Measurements from ENCODE around the gene ITPA. TPM values are rescaled to one million over a fixed set of nuclear protein-coding genes. Genes with fewer than 3 reads are reported as not detected.

The ITPA gene
- total RNA-seq, 2 donors from 2014 or later, result 31.4 to 36.3 TPM

DNA sequence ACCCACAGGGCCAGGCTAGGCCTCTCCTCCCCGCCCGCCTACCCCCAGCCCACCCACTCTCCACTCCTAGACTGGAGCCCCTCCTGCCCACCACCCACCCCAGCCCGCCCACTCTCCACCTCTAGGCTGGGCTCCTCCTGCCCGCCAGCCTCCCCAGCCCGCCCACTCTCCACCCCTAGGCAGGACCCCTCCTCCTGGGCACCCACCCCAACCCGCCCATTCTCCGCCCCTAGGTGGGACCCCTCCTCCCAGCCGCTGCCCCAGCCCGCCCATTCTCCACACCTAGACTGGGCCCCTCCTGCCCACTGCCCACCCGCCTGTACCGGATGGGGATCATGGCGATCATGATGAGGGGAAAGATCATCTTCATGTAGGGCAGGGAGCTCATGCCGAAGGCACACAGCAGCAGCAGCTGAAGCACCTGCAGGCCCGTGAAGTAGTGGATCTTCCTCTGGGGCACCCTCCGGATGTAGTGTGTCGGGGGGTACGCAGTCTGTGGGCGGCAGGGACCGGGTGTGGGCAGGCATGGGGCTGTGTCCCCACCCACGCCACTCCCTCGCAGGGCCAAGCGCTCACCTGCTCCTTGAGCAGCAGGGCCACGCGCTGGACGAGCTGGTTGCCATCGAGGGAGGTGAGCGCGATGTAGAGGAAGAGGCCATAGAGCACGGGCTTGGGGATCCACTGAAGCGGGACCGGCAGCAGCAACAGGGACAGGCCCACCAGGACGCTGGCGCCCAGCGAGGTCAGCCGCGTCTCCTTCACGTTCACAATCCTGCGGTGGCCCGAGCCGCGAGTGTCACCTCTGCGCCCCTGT, 18.8 kb downstream of the ITPA start:
- no peak overlapping the region for H3K4me3 ChIP-seq
- intact Hi-C loops (cut with DNase I), result no loop called here
- no peaks in the 10 kb centered on the region for H3K9me3 ChIP-seq
- no peak for ATAC-seq
- H3K4me1 ChIP-seq, result no peaks in the 10 kb centered on the region
- H3K36me3 ChIP-seq (replicated peaks in 1 of 2; ENCODE audit: insufficient read depth in 1 of 2, low read depth in 2 of 2), result no peaks in the 10 kb centered on the region
- no peak for DNase-seq
- no peaks in the 10 kb centered on the region for H3K27me3 ChIP-seq
- 83 to 86% methylated on average over 30 to 31 of the region's 42 CpGs for WGBS, 2 donors
- no peak overlapping the region for H3K27ac ChIP-seq
- TF ChIP-seq POLR2A (IDR thresholded peaks at IDR 0.05), result no peak
- TF ChIP-seq, protein P1, sequence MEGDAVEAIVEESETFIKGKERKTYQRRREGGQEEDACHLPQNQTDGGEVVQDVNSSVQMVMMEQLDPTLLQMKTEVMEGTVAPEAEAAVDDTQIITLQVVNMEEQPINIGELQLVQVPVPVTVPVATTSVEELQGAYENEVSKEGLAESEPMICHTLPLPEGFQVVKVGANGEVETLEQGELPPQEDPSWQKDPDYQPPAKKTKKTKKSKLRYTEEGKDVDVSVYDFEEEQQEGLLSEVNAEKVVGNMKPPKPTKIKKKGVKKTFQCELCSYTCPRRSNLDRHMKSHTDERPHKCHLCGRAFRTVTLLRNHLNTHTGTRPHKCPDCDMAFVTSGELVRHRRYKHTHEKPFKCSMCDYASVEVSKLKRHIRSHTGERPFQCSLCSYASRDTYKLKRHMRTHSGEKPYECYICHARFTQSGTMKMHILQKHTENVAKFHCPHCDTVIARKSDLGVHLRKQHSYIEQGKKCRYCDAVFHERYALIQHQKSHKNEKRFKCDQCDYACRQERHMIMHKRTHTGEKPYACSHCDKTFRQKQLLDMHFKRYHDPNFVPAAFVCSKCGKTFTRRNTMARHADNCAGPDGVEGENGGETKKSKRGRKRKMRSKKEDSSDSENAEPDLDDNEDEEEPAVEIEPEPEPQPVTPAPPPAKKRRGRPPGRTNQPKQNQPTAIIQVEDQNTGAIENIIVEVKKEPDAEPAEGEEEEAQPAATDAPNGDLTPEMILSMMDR (IDR thresholded peaks at IDR 0.05), result no peak

- Histone ChIP-seq H3K27me3 (no peaks in the 10 kb centered on the region), H3K36me3 (replicated peaks in 1 of 2; ENCODE audit: insufficient read depth in 1 of 2, low read depth in 2 of 2) (no peaks in the 10 kb centered on the region), H3K4me1 (no peaks in the 10 kb centered on the region), H3K4me3 (no peak overlapping the region), H3K9me3 (no peaks in the 10 kb centered on the region), H3K27ac (no peak overlapping the region)
- intact Hi-C loops (cut with DNase I), result no loop called here
- ATAC-seq (no peak), DNase-seq (no peak)
- 80 to 81% methylated on average over 4 to 11 of the region's 11 CpGs for WGBS, 2 donors
- TF ChIP-seq POLR2A (IDR thresholded peaks at IDR 0.05), result no peak
- TF ChIP-seq, protein P1 (IDR thresholded peaks at IDR 0.05), result no peak
Observed at GRCh38 chr20:3228750-3229032, 19.4 kb downstream of the ITPA start.

GRCh38 chr20:3229158-3229557, 19.9 kb downstream of the ITPA start:
- 91 to 95% methylated on average over 9 to 22 of the region's 22 CpGs for WGBS, 2 donors
- no peak overlapping the region for H3K27ac ChIP-seq
- intact Hi-C loops (cut with DNase I), result no loop called here
- ATAC-seq, result no peak
- TF ChIP-seq POLR2A (IDR thresholded peaks at IDR 0.05), result no peak
- TF ChIP-seq, protein P1 (IDR thresholded peaks at IDR 0.05), result no peak
- H3K9me3 ChIP-seq, result no peaks in the 10 kb centered on the region
- no peak overlapping the region for H3K4me3 ChIP-seq
- no peaks in the 10 kb centered on the region for H3K27me3 ChIP-seq
- H3K4me1 ChIP-seq, result no peaks in the 10 kb centered on the region
- no peaks in the 10 kb centered on the region for H3K36me3 ChIP-seq (replicated peaks in 1 of 2; ENCODE audit: insufficient read depth in 1 of 2, low read depth in 2 of 2)
- no peak for DNase-seq

DNA sequence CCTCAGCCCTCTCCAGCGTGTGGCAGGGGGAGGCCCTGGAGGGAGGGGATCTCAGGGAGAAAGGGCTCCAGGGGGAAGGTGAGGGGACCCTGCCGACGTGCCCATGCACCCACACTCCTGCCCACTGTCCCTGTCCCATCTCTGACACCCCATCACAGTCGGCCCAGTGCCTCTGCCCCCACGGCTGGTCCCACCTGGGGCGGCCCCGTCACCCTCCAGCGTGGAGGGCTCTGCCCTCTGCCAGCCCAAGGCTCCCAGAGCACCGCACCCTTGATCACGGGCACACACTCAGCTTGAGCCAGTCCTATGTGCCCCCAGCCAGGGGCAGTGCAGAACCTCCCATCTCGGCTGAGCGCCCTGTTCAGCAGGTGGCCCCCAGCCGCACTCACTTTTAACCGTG, 20.5 kb downstream of the ITPA start:
- no peak for ATAC-seq
- H3K4me1 ChIP-seq, result no peaks in the 10 kb centered on the region
- H3K9me3 ChIP-seq, result no peaks in the 10 kb centered on the region
- no peak overlapping the region for H3K4me3 ChIP-seq
- intact Hi-C loops (cut with DNase I), result no loop called here
- no peaks in the 10 kb centered on the region for H3K36me3 ChIP-seq (replicated peaks in 1 of 2; ENCODE audit: insufficient read depth in 1 of 2, low read depth in 2 of 2)
- DNase-seq, result no peak
- 80 to 83% methylated on average over 1 to 12 of the region's 14 CpGs for WGBS, 2 donors
- H3K27ac ChIP-seq, result no peak overlapping the region
- no peaks in the 10 kb centered on the region for H3K27me3 ChIP-seq
- TF ChIP-seq, protein P1 (IDR thresholded peaks at IDR 0.05), result no peak
- no peak for TF ChIP-seq POLR2A (IDR thresholded peaks at IDR 0.05)

GRCh38 chr20:3231116-3231515, 21.8 kb downstream of the ITPA start:
- Histone ChIP-seq H3K27ac (no peak overlapping the region), H3K4me3 (no peak overlapping the region), H3K27me3 (no peaks in the 10 kb centered on the region), H3K4me1 (no peaks in the 10 kb centered on the region), H3K9me3 (no peaks in the 10 kb centered on the region), H3K36me3 (replicated peaks in 1 of 2; ENCODE audit: insufficient read depth in 1 of 2, low read depth in 2 of 2) (no peaks in the 10 kb centered on the region)
- DNase-seq (no peak), ATAC-seq (no peak)
- TF ChIP-seq, protein P1 (IDR thresholded peaks at IDR 0.05), result no peak
- no peak for TF ChIP-seq POLR2A (IDR thresholded peaks at IDR 0.05)
- WGBS, 2 donors, result 87 to 90% methylated on average over 13 to 21 of the region's 21 CpGs
- intact Hi-C loops (cut with DNase I), result no loop called here

All from body of pancreas (tissue), 4 donors.